Hematopoietic multipotent progenitor cell treated with erythropoietin and hydrocortisone succinate and interleukin-3 and kit ligand, for 15 days (in vitro differentiated cells): ENCODE data around the gene GP9.
A peak's percentile ranks its signal among the peaks of the same experiment; 100 is the strongest.

Experiments used
- DNase-seq: peaks from one replicate; pipeline ENCODE4 v3.0.0-alpha.2; 2015; ENCODE audit warnings: low spot score

GP9 gene

DNA sequence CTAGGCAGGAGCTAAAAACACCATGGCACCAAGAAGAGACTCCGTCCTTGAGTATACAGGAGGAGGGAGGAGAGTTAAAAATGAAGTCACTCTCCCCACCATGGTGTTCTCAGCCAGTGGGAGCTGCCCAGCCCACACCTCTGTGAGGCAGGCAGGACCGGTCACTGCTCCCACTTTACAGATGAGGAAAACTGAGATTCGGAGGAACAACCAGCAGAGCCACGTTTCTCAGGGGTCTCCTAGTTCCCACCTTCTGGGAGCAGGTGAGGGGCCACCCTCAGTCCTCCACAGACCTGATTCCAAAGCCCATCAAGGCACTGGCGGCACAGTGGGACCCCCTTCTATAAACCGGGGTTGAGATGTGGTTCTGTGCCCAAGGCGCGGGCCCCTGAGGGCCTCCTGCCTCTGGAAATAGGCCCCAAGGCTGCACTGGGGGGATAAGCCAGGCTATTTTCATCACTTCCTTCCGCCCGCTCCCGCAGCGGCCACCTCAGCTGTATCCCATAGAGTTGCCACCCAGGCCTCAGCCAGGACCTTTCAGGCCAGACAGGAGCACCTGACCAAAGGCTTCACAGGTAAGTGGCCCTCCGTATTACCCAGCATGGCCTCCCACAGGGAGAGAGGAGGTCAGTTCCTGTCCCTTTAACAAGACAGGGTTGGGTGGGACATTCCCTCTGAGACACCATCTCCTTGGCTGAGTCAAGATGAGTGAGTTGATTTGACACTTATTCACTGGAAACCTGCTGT lies at the start of gene GP9:
TSS of gene GP9 (plus strand) at position 504 of the 747 bp plus-strand sequence. CDS start 961 bp downstream, outside the sequence.
- DNase-seq = no peak

DNA sequence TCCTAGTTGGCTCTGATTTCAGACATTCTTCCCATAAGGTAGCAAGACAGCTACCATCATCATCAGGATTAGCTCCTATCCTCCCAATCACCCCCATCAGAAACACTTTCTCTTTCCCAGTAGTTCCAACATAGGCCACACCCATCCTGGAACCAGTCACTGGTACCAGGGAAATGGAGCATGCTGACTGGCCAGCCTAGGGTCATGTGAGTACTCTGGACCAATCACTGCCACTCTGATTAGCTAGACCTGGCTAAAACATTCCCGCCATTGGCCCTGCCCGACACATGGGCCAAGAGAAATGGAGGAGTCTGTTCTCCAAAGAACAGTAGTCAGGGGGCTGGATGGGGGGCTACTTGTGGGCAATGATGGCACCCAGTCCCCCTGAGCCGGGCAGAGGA lies 47.1 kb upstream of the GP9 start:
- DNase-seq = no peak

DNA sequence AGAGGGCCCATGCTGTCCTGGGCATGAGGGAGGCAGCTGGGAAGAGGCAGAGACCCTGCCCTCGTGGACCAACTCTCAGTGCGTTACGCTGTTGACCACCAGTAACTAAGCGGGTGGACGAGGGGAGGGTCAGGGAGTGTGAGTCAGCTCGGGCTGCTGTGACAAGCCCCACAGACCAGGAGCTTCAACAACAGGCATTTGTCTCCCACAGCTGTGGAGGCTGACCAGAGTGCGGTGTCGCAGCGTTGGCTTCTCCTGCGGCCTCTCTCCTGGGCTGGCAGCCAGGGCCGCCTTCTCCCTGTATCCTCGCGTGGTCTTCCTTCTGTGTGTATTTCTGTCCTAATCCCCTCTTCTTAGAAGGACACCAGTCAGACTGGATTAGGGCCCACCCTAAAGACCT lies 46.4 kb upstream of the GP9 start:
- no peak for DNase-seq

DNA sequence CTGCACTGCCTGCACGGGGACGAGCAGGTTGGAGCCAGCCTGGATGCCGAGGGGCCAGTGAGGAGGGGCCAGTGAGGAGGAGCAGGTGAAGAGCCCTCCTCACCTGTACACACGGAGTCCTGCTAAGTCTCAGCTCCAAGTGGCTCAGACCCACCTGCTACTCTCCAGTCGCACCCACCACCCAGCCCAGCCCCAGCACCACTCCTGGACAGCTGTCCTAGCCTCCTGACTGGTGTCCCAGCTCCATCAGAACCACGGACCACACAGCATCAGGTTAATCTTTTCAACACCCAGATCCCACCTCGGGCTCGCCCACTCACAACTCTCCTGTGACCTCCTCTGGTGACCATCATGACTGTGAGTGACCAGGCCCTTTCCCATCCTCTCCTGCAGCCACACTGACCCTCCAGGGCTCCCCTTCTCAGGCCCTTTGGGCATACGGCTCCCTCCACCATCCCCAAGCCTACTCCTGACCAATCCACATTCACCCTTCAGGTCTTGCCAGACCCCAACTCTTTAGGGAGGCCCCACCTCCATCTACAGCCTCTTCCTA lies 45.7 kb upstream of the GP9 start:
- DNase-seq = no peak

DNA sequence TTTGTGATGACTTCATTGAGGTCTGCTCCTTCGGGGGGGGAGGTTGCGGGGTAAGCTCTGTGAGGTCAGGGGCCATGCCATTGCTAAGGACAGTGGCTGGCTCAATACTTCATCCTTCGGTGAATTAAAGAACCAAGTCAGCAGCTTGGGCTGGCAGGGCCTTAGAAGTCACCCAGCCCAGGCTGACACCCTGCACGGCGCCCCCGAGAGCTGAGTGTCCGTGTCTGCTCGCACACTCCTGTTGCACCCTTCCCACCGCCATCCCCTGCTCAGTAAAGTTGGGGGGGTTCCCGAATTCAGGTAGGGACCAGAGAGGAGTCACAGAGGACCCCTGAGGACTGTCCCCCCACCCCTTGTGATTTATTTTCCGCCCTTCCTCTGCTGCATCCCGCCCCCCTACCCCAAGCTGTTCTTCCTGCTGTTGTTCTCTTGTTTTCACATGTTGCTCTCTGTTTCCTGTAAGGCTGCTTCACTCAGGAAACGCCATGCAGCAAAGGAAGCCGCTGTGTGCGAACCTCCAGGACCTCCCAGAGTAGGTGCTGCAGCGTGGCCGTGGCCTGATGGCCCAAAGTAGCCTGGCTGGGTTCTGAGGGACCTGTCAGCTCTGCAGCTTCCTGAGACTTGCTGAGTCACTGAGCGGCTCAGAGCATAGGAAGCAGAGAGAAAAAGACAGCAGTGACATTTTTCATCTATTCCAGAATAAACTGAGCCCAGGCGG lies 45.0 kb upstream of the GP9 start:
- DNase-seq = peak; percentile 18

DNA sequence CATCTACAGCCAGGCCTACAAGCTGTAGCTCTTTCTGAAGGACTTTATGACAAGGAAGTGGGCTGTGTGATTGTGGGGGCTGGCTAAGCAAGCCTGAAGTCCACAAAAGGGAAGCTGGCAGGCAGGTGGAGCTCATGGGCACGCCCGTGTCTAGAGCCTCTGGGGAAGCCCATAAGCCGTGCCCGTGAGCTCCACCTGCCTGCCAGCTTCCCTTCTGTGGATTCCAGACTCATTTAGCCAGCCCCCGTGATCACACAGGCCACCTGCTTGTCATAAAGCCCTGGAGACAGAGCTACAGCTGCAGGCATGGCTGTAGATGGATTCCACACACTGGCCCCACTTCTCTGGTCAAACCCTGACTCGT lies 44.2 kb upstream of the GP9 start:
- DNase-seq = peak; percentile 29

DNA sequence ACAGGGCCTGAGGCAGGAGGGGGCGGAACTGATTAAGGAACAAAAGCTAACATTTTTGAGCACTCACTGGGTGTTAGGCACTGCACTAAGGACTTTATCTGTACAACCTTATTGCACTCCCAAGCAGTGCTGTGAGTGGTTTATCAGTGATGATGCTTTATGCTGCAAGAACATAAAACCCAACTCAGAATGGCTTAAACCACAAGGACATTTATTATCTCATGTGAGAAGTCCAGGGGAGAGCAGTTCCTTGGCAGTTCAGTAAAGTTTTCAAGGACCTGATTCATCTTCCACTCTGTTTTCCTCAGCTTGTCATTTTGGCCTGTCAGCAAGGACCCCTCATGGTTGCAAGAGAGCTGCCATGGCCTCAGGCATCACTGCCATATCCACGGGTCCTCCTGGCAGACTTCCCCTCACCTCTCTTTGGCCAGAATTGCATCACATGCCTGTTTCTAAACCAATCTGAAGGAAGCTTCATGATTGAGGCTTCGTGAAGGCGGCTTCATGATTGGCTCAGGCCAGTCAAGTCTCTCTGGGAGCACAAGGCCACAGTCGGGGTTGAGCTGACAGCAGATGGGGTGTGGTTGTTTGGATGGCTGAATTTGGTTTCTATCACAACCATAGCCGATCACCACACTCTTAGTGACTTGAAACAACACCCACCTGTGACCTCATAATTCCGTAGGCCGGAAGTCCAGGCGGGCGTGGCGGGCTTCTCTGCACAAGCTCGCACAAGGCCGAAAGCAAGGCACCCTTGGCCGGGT lies 43.7 kb upstream of the GP9 start:
- DNase-seq = no peak

DNA sequence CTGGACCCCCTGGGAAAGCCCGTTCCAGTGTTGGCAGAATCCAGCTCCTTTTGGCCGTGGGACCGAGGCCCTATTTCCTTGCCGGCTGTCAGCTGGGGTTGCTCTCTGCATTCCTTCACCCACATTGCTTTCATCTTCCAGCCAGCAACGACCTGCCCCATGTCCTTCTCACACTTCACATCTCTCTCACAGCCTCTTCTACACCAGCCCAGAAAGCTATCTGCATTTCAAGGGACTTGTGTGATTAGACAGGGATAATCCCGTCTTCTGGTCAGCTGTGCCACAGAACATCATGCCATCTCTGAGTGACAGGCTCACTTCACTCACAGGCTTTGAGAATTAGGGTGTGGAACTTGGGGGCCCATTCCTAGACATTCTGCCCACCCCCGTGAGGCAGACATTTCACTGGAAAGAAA lies 43.1 kb upstream of the GP9 start:
- DNase-seq = no peak

DNA sequence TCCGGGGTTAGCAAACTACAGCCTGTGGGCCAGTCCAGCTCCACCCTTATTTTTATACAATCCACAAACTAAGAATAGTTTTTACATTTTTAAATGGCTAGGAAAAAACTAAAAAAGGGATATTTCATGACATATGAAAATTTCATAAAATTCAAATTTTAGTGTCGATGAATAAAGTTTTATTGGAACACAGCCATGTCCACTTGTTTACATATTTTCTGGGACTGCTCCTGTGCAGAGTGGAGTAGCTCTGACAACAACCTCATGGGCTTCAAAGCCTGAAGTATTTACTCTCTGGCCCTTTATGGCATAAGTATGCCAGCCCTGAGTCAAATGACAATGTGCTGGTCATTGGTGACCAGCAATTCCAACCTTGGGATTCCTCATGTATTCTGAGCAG lies 42.3 kb upstream of the GP9 start:
- DNase-seq = no peak

DNA sequence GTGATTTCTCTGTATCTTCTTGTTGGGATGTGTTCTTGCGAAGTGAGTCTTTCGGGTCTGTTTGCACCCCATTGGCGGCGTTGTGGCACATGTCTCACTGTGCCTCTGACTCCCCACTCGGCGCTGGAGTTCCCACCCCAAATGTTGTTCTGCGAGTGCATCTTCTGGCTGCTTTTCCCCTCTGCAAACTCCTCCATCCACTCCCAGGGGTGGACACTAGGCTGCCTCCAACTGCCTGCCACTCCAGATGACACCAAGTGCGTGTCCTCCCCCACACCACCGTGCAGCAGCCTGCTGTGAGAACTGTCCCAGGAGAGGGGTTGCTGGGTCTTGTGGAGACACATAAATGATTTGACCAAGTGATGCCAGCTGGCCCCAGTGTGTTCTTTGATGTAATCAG lies 41.8 kb upstream of the GP9 start:
- no peak for DNase-seq

DNA sequence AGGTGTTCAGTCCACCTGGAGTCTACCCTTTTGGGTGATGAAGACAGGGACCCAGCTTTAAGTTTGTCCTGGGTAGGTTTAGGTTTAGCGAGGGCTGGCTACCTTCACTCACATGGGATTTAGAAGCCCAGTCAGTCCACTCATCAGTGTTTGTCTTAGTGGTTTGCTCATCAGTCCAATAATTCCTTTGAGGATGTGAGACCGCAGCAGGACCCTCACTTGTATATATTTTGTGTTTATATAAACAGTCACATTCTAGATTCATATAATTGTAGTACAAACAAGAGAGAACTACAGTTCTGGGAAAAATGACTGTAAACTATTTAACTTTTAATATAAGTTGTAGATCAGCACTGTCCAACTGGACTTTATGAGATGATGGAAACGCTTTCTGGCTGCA lies 41.3 kb upstream of the GP9 start:
- DNase-seq = no peak

DNA sequence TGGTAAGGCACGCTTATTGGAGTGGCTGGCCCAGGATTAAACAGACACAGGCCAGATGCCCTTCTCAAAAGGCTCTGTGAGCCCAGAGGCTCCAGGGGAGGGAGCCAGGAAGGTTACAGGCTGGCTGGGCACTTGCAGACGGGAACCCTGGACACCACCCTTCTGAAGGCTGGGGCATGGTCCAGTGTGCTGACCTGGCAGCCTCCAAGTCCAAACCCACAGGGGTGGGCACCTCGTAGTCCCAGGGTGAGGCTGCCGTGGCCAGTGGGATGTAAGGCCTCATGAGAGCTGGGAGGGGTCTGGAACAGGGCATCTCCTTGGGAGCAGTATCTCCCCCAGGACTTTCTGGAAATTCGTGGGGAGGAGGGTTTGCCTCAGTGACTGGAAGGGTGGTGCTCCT lies 39.9 kb upstream of the GP9 start:
- no peak for DNase-seq

DNA sequence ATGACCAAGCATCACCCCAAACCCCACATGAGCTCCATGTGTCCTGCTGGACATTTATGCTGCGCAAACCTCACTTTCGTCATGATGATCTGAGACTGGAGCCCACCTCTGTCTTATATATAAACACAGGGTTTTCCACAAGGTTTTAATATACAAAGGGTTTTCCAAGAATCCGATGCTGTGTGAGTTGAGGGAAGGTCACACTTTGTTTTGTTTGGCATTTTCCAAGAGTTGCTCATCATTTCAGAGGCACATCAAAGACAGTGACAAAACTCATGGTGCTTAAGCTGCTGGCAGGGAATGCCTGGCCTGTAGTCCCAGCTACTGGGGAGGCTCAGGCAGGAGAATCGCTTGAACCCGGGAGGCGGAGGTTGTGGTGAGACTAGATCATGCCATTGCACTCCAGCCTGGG lies 39.4 kb upstream of the GP9 start:
- no peak for DNase-seq

DNA sequence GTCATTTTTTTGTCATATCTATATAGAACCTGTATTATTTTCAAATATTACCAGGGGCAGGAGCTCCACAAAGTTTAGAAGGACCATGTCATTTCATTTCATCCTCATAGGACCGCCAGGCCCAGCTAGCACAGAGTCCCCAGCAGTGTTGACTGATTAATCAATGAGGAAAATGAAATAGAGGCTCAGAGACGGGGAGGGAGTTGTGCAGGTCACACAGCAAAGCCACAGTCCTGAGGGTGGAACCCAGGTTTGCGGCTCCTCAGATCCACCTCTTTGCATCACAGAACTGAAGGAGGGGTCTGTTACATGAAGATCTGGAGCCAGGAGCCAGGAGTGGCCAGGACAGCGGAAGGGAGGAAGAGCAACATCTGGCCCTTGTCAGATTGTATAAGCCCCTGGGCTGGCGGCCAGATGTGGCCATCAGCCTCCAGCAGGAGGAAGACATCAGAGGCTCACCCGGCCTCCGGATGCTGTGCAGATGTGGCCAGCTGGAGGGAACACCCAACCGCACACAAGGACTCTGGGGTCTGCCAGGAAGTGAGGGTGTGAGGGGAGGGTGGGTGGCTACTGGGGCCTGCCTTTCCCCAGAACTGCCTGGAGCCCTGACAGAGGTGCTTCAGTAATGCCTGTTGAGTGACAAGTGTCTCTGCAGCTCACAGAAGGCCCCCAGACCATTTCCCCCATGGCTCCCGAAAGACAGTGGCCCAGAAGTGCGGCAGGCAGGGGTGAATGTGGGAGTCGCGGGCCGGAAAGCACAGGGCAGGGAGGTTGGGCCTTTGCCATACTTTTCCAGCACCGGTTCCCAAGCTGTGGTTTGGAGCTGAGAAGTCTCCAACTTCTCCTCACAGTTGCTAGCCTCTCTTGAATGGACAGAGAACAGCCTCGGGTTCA lies 38.2 kb upstream of the GP9 start:
- no peak for DNase-seq

DNA sequence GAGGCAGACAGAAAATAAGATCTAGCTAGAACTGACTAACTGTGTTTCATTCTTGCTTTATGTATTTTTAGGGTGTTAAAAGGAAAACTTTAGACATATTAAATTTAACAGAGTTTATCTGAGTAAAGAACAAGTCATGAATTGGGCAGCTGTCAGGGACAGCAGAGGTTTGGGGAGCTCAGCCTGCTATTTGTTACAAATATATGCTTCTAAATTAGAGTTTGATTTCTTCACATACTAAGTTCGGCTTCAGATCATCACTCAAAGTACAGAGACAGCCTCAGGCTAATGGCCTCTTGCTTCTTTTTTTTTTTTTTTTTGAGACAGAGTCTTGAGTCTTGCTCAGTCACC lies 37.6 kb upstream of the GP9 start:
- DNase-seq = no peak

DNA sequence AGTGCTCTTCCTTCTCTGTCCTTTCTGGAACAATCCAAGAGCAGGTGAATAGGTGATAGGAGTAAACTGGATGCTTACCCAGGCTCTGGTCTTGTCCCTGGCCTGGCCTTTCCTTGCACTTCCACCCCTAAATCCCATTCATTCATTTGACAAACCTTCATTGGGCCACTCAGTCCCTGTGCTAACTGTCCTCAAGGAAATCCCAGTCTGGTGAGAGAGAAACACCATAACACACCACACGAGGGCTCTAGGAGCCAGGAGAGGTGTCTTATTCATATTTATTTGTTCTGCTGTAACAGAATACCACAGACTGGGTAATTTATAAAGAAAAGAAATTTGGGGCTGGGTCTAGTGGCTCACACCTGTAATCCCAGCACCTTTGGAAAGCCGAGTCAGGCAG lies 36.7 kb upstream of the GP9 start:
- no peak for DNase-seq

DNA sequence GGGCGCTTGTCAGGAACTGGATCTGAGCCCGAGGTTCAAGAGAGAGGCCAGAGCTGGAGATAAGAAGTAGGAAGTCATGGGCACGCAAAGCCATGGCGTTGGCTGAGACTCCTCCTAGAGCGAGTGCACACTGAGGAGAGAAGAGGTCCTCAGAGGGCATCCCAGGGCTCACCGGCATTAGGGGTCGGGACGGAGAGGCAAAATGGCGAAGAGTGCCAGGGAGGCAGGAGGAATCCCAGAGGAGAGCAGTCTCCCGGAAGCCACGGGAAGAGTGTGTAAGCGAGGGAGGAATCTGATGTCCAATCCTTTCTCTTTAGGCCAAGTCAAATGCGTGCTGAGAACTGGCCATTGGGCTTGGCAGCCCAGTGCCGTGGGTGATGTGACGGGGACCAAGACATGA lies 35.5 kb upstream of the GP9 start:
- DNase-seq = no peak

DNA sequence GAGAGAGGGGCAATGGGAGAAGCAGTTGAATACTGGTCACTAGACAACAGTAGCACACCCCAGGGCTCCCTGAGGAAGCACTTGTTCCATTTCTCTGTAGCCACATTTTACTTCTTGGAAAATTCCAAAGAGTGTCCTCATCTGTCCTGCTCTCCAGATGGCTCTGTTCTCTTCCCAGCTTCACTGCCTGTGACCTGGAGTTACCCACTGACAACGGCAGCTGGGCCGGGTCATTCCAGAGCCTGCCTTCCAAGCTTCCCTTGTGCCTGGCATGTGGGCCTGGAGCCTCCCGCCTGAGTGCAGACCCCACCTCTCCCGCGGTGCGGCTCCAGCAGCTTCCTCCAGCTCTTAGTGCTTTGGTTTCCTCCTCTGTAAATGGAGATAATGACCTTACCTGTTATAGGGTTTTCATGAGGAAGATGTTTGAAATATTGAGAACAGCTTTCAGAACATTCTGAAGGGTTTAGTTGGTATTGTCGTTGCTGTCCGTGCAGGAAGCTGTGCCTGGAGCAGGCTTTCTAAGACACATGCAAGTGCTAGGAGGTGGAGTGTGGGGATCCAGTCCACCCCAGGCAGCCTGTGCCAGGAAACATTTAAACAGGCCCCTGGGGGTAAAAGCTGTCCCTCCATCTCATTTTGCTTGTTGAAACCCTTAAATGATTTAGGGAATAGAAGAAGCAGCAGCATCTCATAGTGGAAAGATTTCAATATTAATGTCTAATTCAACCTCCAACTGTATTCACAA lies 34.7 kb upstream of the GP9 start:
- no peak for DNase-seq

DNA sequence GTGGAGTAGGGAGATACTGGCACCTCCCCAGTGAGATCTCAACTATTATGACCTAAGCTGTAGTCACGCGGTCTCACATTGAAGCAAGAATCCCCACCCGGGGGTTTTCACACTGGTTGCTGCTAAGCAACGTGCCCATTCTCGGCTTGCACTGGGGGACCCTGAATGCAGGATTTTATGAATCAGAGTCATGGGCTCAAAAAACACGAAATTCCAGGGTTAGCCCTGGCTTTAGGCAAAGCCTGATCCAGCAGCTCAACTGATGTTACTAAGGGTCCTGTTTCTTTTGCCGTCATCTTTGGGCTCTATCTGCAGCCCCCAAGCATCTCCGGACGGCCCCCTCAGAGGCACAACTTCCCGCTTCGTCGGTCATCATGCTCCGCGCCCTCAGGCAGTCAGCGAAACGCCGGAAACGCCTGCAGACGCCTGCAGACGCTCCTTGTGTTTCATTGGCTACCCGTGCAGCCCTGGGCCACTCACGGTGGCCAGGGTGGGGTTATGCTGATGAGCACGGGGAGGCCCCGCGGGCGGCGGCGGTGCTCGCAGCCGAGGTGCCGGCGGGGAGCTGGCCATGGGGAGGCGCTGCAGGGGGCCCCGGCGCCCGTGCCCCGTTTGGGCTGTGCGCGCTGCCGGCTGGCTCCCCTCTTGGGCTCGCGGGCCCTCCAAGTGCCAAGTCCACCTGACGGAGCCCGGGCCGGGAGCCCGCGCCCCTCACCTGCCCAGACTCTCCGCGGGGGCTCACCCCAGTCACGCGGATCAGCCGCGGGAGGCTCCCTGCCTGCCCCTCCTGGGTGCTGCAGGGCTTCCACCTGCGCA lies 33.6 kb upstream of the GP9 start:
- DNase-seq = peak; percentile 89

DNA sequence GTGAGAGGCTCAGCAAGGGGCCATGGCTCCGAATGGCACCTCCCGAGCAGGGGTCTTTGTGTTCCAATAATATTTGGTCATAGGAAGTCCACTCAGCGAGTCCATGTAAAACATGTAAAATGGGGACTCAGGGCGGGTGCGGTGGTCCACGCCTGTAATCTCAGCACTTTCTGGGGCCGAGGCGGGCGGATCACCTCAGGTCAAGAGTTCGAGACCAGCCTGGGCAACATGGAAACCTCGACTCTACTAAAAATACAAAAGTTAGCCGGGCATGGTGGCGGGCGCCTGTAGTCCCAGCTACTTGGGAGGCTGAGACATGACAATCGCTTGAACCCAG lies 33.1 kb upstream of the GP9 start:
- no peak for DNase-seq
